WERI-Rb-1 (cell line): ENCODE measurements around the gene PRTG.

Experiments used
- DNase-seq: peaks from one replicate; pipeline ENCODE4 v3.0.0-alpha.2; 2020
- H3K27ac ChIP-seq: fragments of 250-450 bp; sonication (Bioruptor Pico); 2 replicates; pipeline ENCODE4 v1.5.1; 2020; ENCODE audit warnings: mild to moderate bottlenecking, moderate library complexity
- H3K27me3 ChIP-seq: fragments of 250-450 bp; sonication (Bioruptor Pico); 2 replicates; pipeline ENCODE4 v1.5.1; 2021; ENCODE audit warnings: mild to moderate bottlenecking, low read depth, moderate library complexity; ENCODE audit not compliant: insufficient read depth, severe bottlenecking
- H3K36me3 ChIP-seq: fragments of 250-450 bp; sonication (Bioruptor Pico); 2 replicates; pipeline ENCODE4 v1.5.1; 2020; ENCODE audit warnings: mild to moderate bottlenecking, moderate library complexity
- H3K4me3 ChIP-seq: 2 replicates; pipeline ENCODE4 v1.5.1; 2011; ENCODE audit warnings: low read depth, mild to moderate bottlenecking, control low read depth, low read length
- H3K9me3 ChIP-seq: fragments of 250-450 bp; sonication (Bioruptor Pico); 2 replicates; pipeline ENCODE4 v1.5.1; 2021; ENCODE audit warnings: mild to moderate bottlenecking, moderate library complexity; ENCODE audit not compliant: severe bottlenecking
- TF ChIP-seq, protein P1 (sequence below): IDR thresholded peaks from 2 replicates; pipeline ENCODE4 v1.5.1; 2011; ENCODE audit warnings: low read depth, mild to moderate bottlenecking, control low read depth, inconsistent platforms, low read length

The PRTG gene

DNA sequence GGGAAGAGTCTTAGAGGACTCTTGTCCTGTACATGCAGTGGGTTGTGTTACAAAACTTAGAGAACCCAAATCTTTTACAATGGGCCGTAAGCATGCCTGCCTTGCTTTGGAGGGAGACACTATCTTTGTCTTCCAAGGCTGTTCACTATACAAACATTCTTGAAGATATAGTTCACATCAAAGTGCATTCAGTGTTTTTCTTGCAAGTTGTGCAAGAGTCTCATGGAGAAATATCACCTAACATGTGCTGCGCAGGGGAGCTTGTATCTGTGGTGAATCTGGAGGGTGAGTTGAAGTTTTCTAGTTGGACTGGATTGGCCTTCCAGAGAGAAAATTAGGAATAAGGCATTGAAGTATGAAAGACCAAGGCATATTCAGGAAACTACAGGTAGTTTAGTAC, 7.8 kb upstream of the PRTG start:
- no peaks in the 10 kb centered on the region for H3K27me3 ChIP-seq
- no peaks in the 10 kb centered on the region for H3K9me3 ChIP-seq
- no peak overlapping the region for H3K27ac ChIP-seq
- no peak for DNase-seq
- TF ChIP-seq, protein P1, sequence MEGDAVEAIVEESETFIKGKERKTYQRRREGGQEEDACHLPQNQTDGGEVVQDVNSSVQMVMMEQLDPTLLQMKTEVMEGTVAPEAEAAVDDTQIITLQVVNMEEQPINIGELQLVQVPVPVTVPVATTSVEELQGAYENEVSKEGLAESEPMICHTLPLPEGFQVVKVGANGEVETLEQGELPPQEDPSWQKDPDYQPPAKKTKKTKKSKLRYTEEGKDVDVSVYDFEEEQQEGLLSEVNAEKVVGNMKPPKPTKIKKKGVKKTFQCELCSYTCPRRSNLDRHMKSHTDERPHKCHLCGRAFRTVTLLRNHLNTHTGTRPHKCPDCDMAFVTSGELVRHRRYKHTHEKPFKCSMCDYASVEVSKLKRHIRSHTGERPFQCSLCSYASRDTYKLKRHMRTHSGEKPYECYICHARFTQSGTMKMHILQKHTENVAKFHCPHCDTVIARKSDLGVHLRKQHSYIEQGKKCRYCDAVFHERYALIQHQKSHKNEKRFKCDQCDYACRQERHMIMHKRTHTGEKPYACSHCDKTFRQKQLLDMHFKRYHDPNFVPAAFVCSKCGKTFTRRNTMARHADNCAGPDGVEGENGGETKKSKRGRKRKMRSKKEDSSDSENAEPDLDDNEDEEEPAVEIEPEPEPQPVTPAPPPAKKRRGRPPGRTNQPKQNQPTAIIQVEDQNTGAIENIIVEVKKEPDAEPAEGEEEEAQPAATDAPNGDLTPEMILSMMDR: no peak
- H3K4me3 ChIP-seq: no peak overlapping the region
- no peaks in the 10 kb centered on the region for H3K36me3 ChIP-seq

DNA sequence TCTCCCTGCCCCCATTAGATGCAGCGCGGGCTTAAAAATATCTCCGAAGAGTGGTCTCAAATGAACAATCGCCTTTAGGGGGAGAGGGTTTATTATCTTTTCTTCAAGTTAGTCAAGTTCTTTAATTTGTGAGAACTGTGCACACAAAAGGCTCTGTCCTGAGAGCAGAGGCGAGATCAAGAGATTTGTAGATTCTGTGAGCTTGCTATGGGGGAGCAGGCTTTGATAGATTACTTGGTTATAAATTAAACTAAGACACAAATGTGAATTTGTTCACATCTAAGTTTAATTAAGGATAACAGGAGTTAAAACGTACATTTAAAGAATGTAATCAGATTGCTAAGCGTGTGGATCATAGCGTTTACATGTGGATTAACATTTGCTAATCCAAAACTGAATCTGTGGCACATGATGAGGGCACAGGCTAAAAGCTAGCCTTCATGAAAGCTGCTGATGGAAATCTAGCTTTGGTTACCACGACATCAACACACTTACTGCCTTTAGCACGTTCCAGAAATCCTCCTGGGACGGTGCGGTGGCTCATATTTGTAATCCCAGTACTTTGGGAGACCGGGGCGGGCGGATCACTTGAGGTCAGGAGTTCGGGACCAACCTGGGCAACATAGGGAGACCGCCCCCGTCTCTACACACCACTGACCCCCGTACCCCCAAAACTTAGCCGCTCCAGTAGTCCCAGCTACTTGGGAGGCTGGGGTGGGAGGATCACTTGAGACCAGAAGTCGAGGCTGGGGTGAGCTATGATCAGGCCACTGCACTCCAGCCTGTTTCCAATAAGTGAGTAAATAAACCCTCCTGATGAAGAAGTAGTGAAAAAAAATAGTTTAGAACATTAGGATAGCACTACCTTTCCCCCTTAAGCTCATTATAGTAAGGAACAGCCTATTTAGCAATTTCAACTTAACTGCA, 1.0 kb upstream of the PRTG start:
- TF ChIP-seq, protein P1: no peak
- Histone ChIP-seq H3K27ac (peak overlapping the region; percentile 70; the same call in 1 of the 2 replicates), H3K9me3 (no peaks in the 10 kb centered on the region), H3K4me3 (peak overlapping the region; percentile 77), H3K27me3 (no peaks in the 10 kb centered on the region), H3K36me3 (no peaks in the 10 kb centered on the region)
- DNase-seq: peak; percentile 39

DNA sequence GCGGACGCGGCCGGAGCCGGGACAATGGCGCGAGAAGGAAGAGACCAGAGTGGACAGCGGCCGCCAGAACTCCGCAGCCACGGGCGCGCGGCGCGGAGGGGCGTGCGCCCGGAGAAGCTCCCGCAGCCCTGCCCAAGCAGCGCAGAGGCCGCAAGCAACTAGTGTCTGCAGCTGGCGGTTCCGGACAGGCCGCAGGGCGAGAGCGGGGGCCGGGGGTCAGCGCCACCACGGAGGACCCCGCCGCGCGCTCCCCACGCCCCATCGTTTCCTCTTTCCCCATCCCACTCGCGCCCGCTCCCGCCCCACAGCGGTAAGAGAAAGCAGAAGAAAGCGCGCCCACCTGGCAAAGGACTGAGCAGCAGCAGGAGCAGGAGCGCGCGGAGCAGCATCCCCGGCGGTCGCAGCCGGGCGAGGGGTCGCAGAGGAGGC, 440 bp downstream of the PRTG start:
- DNase-seq: peak; percentile 50
- TF ChIP-seq, protein P1: 0 out of 2 replicates have a peak, but pooled peaks have one; percentile 4
- Histone ChIP-seq H3K4me3 (peak overlapping the region; percentile 77), H3K27me3 (no peaks in the 10 kb centered on the region), H3K27ac (peak overlapping the region; percentile 70), H3K9me3 (no peaks in the 10 kb centered on the region), H3K36me3 (no peaks in the 10 kb centered on the region)

DNA sequence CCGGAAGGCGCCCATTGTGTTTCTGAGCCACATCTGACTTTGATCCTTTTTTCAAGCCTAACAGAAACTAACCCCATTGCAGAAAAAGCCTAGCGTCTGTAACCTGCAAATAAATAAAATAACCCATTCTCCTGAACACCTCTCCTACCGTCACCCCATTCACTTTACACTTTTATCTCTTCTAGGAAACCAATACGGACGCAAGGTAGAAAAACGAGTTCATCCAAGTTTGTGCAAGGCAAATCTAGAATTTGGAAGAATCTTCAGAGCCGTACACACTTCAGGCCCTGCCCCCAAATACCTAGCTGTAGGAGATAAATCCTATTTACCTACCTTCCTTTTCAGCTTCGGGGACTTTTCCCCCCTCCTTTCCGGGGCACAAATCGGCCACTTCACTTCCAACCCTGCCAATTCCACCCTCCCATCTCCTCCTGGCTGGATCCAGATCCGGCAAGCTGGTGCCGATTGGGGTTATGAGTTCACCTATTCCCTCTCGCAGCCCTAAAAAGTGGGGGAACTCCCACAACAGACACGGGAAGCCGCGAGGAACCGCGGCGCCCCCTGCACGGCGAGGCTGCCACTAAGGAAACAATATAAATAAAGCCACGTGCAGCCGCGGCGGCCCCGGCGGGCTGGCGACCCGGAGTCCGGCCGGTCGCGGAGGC, 987 bp downstream of the PRTG start:
- H3K4me3 ChIP-seq: peak overlapping the region; percentile 77
- H3K27ac ChIP-seq: peak overlapping the region; percentile 70
- TF ChIP-seq, protein P1: peak; percentile 25; the same call in 1 of the 2 replicates
- H3K36me3 ChIP-seq: no peaks in the 10 kb centered on the region
- peak; percentile 30 for DNase-seq
- H3K27me3 ChIP-seq: no peaks in the 10 kb centered on the region
- H3K9me3 ChIP-seq: no peaks in the 10 kb centered on the region

DNA sequence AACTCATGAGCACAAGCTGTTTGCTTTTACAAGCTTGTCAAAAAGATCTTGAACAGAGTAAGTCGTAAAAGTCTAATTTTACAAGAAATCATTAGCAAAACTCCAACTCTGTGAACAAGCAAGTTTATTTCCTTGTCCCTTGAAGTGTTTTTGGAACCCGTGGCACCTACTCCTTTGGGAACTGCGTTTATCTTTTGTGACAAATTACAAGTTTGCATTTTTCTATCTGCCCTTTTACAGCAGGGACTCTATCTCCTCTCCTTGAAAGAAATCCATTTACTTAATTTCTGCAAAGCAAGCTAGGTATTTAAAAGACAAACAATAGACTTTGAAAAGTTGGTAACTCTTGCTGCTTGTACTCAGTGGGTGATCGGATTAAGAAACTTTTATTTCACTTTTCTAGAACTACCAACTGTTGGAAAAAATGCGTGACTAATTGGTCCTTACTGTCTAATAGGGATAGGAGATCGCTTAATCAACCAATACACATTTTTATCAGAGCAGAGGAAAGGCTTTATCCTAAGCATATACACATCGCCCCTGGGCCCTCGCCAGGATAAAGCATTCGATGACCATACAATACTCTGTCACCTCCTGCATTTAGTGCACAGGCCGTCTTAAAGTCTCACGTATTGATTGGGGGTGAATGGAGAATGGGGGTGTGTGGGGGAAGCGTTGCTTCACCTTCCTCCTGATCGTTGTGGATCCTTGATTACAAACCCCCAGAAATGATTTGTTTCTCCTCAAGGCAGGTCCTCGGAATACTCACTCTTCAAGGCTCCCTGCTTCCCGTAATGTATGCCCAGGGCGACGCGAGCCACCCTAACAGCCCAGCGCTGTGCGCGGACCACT, 1.7 kb downstream of the PRTG start:
- Histone ChIP-seq H3K36me3 (no peaks in the 10 kb centered on the region), H3K27ac (peak overlapping the region; percentile 70; the same call in 1 of the 2 replicates), H3K9me3 (no peaks in the 10 kb centered on the region), H3K4me3 (peak overlapping the region; percentile 77), H3K27me3 (no peaks in the 10 kb centered on the region)
- TF ChIP-seq, protein P1: no peak
- peak; percentile 12 for DNase-seq
